GM21360 (cell line): Measurements from ENCODE around the gene SPOP.

ENCODE experiments used
- ATAC-seq: cut with Tn5 transposase; IDR thresholded peaks from one replicate; pipeline ENCODE4 v1.9.1; 2021; ENCODE audit warnings: mild to moderate bottlenecking, moderate library complexity; ENCODE audit not compliant: unreplicated experiment

SPOP gene

DNA sequence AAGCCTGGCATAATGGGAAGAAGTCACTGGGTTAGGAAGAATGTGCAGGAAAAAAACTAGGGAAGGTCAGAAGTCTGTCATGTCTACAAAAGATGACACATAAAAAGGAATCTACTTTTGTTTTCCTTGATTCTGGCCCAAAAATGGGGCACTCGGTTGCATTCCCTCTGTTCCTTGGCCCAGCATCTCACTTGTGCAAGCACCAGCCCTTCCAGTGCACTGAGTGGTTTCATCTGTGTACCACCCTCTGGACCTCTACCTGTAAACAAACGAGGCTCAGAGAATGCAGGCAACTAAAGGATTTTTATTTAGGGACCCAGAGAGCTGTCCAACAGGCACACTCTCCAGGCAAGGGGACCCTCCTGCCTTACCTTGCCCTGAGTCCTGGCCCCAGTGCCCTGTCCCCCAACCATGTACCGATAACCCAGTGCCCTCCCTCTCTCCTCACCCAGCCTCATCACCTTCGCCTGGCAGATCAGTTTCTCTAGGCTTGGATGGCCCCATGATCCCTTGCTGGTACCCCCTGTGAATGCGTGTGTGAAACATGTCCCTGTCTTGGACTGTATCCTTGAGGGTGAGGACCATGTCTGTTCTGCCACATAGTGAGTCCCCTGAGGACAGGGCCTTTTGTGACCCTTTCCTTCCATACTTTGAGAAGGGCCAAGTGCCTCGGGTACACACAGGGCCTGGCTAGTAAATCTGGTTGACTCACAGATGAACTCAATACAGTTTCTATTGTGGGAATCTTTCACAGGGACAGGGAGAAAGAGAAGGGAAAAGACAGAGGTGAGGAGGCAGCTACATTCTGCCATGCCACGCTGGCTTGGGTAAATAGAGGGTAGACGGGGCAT lies 88.9 kb downstream of the SPOP start:
- ATAC-seq, result no peak

DNA sequence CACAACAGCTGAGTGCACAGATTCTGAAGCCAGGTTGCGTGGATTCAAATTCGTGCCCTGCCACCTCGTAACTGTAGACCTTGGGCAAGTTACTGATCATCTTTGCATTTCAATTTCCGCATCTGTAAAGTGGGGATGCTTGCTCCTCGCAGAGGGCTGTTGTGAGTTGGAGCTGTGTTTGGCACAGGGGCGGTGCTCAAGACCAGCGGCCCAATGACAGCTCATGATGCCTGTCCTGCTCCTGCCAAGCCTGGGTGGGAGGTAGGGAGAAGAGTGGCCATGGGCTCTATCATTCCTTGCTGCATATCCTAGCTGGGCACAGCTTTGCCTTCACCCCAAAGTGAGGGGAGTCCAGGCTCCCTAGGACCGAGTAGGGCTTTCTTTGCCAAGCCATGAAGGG lies 89.6 kb downstream of the SPOP start:
- no peak for ATAC-seq

DNA sequence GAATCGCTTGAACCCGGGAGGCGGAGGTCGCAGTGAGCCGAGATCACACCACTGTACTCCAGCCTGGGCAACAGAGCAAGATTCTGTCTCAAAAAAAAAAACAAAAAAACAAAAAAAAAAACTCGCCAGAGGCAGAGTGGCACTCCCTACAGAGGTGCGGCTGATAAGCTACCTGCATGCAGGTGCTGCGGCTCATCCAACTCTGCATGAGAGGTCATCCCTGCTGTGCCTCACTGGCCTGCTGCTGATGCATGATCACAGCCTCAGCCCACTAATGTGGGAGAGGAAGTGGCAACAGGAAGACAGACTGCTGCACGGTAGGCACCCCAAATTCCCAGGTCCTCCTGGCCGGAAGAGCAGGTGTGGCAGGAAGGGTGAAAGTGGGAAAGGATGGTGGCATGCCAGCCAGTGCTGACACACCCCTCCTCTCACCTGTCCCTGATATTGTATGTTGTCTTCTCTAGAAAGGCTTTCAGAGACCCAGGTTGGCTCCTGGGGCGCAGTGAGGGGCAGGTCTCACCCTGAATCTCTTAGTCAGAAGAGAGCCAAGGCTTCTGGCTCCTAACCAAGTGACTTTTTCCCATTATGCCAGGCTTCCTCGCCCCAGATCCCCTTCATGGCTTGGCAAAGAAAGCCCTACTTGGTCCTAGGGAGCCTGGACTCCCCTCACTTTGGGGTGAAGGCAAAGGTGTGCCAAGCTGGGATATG lies 90.4 kb downstream of the SPOP start:
- ATAC-seq, result no peak

DNA sequence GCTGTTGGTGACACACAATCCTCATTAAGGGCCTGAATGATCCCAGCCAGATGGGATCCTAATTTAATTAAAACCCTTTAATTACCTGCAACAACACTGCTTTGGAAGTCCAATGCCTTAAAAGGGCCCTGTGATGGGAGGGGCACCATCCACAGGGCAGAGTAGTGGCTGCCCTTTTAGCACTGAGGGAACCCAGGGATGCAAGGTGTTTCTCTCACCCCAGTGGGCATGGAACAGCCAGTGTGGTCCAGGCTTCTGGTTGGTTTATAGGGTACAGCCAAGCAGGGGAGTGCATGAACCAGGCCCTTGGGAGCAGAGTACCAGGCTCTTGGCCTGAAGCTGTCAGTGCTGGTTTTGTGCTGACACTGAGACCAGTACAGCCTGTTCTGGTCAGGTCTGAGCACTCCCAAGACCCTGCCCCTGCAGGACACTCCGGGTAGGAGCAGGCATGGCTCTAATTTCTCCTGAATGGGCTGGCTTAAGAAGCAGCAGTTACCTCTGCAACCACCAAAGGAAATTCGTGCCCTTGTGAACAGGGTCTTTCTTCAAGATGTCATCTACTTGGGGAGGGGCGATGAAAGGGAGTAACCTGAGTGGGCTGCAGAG lies 92.4 kb downstream of the SPOP start:
- no peak for ATAC-seq

DNA sequence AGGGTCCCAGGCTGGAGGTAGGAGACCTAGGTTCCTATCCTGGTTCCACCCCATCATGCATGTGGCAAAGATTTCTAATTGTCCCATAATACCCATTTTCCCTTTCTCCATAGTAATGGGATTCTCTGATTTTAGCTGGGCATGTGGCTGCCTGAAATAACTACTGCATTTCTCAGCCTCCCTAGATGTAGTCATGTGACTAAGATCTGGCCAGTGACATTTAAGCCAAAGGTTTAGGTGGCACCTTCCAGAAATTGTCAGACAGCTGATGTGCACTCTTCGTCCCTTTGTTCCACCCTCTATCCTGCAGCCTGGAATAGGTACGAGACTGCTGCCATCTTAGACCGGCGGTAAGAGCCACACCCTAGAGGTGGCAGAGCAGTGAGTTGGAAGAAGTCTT lies 94.0 kb downstream of the SPOP start:
- no peak for ATAC-seq

DNA sequence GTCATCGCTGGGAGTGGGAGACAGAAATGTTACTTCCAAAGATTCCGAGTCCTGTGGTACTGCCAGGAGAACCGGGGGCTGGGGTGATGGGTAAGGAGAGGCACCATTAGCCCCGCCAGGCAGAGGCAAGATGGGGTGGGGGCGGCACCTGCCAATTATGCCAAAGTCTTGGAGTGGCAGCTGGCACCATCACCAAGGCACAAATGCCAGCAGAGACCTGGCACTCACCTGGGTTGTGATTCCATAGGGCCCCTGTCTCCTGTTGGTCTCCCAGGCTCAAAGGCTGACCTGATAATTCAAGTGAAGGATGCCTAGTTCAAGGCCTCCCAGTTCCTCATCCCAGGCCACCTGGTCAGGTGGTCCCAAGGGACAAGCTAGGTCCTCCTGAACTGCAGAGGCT lies 94.7 kb downstream of the SPOP start:
- no peak for ATAC-seq

DNA sequence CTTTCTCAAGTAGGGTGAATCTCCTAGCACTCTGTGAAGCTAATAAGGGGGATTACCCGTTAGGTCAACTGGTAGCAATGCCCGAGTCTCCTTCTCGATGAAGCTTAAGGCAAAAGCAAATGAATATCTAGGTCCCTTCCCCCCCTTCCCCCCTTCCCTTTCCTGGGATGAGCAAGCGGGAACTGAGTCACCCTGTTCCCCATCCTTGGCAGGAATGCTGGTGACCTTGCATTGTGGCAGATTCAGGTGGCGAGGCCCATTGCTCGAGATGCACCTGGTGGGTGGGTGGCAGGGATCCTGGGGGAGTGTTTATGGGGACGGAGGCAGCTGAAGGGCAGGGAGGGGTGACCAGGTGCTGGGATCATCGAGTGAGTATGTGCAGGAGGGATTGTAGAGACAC lies 95.1 kb downstream of the SPOP start:
- ATAC-seq, result no peak

DNA sequence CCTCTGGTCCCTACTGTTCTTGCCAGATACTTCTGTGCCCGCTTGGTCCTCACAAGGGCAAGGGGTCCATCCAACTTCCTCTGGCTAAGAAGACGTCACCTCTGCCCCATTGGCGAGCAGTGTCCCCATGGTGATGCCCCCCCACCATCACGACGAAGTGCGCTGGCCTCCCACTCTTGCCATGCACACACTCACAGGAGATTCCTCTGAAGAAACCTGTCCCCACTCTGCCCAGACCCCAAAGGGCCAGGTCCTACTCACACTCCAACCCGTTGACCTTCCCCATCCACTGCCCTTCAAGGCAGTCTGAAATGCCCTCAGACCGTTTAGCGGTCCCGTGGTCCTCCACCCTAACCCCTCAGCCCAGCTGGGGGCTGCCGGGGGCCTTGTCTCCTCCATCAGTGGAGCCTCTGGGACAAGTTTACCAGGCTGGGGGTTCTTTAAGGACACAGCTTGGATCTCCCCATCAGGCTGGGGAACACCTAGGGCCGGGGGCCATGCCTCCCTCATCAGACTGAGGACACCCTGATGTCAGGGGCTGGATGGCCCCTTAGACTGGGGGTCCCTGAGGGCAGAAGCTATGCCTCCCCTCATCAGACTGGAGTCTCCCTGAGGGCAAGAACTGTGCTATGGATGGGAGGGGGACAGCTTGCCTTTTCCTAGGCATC lies 95.7 kb downstream of the SPOP start:
- ATAC-seq, result no peak

DNA sequence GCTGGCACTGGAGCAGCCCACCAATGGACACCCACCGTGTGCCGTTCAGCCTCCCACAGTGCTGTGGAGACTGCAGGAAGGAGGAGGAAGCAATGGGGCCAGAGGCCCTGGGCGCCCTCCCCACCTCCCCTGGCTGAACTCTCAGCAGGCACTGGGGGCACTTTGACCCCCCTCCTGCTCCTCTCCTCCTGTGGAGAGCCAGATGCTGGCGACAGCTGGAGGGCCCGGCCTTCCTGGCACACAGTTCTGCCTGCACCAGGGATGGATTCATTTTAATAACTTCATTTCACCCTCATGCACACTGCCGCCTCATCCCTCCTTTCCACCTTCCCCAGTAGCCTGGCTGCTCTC lies 96.3 kb downstream of the SPOP start:
- no peak for ATAC-seq

DNA sequence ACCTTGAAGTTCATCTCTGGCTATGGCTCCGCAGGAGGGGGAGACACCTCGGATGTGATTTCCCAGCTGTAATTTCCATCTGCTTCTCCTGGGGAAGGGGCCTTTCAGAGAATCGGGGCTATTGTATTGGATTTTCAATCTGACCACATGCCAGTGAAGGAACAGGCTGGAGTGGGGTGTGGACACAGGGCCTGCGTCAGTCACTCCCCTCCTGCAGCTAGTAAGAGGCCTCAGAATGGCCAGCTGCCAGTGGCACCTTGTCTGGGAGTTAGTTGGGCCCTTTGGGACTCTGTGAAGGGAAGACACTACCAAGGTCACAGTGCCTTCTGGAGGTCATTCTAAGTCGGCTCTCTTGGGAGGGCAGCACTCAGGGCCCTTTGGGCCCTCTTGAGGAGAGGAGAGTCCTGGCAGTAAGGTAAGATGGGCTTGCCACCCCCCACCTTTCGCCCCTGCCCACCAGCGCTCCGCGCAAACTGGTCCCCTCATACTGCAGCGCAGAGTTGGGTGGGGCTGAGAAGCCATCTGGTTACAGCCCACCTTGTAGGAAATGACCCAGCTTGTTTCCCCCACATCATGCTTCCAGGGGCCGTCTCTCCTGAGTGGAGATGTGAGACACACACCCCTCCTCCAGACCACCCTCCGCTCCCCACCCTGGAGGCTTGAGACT lies 96.8 kb downstream of the SPOP start:
- no peak for ATAC-seq

DNA sequence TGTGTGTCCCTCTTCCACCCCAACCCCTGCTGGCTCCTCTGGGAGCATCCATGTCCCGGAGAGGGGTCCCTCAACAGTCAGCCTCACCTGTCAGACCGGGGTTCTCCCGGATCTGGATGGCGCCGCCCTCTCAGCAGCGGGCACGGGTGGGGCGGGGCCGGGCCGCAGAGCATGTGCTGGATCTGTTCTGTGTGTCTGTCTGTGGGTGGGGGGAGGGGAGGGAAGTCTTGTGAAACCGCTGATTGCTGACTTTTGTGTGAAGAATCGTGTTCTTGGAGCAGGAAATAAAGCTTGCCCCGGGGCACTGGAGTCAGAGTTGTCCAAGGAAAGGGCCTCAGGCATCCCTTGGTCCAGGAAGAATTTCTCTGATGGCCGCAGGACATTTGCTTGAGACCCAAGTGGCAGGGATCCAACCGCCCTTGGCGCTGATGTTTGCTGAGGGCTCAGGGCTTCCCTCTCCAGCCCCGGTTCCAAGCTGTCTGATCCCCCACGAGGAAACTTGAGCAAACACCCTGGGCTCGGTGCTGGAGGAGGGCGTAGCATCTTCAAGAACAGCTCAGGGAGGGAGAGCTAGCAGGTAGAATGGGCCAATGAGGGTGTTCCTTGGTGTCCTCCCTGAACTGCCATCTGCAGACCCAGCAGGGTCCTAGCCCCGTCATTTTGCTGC lies 97.7 kb downstream of the SPOP start:
- no peak for ATAC-seq

DNA sequence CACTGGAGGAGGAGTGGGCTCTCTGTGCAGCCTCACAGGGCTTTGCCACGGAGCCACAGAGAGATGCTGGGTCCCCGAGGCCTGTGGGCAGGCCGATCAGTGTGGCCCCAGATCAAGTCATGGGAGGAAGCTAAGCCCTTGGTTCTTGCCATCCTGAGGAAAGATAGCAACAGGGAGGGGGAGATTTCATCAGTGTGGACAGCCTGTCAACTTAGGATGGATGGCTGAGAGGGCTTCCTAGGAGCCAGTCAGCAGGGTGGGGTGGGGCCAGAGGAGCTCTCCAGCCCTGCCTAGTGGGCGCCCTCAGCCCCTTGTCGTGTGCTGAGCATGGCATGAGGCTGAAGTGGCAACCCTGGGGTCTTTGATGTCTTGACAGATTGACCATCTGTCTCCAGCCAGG lies 98.4 kb downstream of the SPOP start:
- ATAC-seq, result no peak

DNA sequence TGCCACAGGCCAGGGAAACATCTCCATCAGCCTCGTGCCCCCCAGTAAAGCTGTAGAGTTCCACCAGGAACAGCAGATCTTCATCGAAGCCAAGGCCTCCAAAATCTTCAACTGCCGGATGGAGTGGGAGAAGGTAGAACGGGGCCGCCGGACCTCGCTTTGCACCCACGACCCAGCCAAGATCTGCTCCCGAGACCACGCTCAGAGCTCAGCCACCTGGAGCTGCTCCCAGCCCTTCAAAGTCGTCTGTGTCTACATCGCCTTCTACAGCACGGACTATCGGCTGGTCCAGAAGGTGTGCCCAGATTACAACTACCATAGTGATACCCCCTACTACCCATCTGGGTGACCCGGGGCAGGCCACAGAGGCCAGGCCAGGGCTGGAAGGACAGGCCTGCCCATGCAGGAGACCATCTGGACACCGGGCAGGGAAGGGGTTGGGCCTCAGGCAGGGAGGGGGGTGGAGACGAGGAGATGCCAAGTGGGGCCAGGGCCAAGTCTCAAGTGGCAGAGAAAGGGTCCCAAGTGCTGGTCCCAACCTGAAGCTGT lies 98.9 kb downstream of the SPOP start:
- no peak for ATAC-seq

DNA sequence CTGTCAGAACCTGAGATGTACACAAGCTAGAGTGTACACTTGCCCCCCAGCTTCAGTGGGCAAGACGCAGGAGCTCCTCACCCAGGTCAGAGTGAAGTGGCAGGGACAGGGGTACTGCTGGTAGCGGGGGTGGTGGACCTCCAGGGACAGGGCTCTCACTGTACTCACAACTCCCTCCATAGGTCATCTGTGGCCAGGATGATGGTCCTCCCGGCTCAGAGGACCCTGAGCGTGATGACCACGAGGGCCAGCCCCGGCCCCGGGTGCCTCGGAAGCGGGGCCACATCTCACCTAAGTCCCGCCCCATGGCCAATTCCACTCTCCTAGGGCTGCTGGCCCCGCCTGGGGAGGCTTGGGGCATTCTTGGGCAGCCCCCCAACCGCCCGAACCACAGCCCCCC lies 99.5 kb downstream of the SPOP start:
- ATAC-seq, result no peak

DNA sequence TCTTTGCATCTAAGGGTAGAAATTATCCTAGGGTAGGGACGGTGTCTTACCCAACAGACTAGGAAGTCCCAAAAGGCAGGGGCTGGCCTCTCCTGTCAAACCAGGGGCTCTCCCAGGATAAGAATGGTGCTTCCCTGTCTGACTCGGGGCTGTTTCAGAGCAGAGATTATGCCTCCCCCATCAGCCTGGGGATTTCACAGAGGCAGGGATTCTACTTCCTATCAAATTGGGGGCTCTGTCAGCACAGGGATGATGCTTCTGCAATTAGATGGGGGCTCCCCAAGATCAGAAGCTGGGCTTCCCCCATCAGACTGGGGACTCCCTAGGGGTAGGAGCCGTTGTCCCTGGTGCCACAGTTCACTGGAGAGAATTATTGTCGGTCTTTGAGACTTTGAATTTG lies 99.9 kb downstream of the SPOP start:
- ATAC-seq, result no peak

DNA sequence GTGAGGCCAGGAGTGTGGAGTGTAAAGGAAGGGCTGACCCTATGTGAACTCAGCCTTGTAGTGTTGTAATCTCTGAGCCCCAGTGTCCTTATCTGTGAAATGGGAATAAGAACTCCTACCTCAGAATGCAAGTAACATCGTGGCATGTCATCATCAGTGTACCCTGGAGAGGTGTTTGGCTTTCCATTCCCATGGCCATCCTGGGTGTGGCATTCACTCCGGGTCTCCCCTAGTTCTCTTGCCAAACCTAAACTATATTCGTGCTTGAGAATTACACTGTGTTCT lies 100.3 kb downstream of the SPOP start:
- no peak for ATAC-seq

DNA sequence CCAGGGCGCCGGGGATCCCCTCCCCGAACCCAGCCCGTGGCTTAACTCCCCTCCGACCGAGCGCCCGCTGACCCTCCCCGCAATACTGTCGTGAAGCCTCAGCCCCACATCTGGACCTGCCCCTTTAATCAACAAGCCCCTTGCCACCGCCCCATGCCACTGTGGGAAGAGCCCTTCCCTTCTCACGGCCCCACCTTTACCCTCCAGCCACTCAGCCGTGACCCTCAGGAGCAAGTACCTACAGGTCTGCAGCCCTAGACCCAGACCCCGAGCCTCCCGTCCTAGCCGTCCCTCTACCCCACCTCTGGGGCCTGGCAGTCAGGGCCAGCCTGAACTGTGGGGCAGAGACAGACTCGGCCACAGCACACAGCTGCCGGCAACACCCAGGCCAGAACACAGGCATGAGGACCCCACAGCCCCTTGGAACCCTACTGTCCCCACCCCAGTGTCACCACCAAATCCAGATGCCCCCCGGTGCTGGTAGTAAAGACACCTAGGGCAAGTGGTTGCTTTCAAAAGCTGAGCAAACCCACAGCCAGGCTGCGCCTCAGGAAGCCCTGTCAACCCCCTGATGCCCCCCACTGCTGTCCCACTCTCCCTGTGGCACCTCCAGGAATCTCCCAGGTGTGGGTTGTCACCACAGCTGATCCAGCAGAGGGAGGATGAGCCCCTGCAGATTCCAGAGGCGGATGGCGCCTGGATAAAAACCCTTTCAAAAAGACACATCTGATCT lies 100.8 kb downstream of the SPOP start:
- no peak for ATAC-seq

DNA sequence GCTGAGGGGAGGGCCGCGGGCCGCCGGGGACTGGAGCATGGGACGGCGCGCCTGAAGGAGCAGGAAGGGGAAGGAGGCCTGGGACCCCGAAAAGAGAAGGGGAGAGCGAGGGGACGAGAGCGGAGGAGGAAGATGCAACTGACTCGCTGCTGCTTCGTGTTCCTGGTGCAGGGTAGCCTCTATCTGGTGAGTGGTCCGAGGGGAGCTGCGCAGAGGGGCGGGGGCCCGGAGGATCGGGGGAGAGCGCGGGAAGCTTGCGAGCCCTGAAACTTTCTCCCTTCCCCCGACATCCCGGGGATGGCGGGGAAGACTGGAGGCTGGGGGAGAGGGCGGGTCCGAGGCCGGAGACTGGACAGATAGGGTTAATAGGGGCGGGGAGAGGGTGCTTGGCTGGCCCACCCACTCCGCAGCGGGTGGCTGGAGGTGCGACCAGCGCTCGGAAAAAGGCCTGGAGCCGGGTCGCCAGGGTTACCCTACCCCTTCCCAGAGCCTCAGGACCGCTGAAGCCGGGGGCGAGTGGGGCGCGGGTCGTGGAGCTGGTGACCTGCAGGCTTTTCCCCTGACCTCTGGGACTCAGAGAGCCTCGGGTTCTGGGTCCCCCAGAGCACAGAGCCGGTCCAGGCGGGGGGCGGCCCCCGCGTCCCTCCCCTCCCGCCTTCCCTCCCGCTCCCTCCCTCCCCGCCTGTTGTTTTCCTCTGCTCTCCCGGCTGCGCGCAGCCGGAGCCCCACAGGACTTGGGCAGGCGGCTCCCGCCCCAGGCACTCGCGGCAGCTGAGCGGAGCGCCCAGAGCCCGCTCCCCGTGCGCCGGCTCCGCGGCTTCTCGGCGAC lies 101.6 kb downstream of the SPOP start:
- no peak for ATAC-seq

DNA sequence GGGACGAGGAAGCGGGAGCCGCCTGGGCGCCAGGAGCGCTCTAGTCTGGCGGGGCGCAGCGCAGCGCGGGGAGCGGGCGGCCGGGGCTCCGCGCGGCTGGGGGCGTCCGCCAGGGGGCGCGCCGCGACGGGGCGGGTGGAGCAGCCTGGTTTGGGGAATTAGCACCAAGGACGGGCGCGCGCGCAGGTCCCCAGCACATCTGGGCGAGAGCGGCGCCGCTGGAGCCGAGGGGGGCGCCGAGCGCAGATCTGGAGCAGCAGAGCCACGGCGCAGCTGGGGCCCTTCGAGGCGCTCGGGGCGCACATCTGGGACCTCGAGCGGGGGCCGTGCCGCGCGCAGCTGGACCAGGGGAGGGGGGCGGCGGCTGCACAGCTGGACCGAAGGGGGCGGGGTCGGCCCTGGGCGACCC lies 102.2 kb downstream of the SPOP start, which contains the start of gene NXPH3:
Gene NXPH3 (plus strand): TSS at position 193 of the 409 bp plus-strand sequence. CDS start 349 bp downstream, outside the sequence.
- ATAC-seq, result peak; percentile 60
